GDM1 (cell line): ENCODE data around the gene SPON2.
A peak's percentile ranks its signal among the peaks of the same experiment; 100 is the strongest.

Experiments
- DNase-seq: peaks from one replicate; lab custom pipeline; 2025; lab: John Stamatoyannopoulos, UW

The SPON2 gene

GRCh38 chr4:1172228-1172851 lies at the start of gene SPON2:
TSS of gene SPON2 (minus strand) at chr4:1172583.
- no peak for DNase-seq

- no peak for DNase-seq
Observed at GRCh38 chr4:1221155-1221870, 48.9 kb upstream of the SPON2 start.

- DNase-seq: no peak
Observed at GRCh38 chr4:1220566-1220965, 48.2 kb upstream of the SPON2 start.

DNA sequence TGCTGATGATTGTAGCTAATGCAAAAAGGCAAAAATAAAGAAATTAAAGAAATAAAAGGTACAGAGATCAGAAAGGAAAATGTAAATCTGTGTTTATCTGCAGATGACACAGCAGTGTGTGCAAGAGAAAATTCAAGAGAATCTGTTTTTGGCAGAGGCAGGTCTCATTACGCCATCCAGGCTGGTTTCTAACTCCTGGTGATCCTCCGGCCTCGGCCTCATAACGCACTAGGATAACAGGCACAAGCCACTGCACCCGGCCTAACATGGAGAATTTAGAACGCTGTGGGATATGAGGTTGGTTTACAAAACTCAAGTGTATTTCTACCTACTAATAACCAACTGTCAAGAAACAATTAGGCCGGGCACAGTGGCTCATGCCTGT lies 47.2 kb upstream of the SPON2 start:
- DNase-seq: no peak

GRCh38 chr4:1218634-1219565 lies 46.5 kb upstream of the SPON2 start:
- no peak for DNase-seq

DNA sequence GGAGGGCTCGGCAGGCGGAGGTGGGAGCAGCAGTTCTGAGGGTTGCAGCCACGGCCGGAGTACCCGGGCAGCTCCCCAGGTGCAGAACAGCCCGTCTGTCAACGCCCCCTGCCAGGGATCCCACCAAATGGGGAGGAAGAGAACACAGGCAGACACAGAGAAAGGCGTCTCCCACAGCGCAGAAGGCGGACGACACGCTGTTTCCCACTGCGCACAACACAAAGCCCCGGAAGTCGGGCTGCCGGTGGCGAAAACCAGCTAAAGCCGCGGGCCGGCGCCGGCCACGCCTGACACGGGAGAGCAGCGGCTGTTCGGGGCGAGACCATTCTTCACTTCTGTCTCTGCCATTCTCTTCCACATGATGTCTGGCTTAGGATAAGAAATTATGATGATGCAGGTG lies 45.0 kb upstream of the SPON2 start:
- DNase-seq: no peak

GRCh38 chr4:1216869-1217294 lies 44.5 kb upstream of the SPON2 start:
- peak; percentile 55 for DNase-seq

- no peak for DNase-seq
Observed at GRCh38 chr4:1216076-1216614, 43.8 kb upstream of the SPON2 start.

GRCh38 chr4:1215141-1216075 lies 43.0 kb upstream of the SPON2 start:
- DNase-seq: no peak

- no peak for DNase-seq
Observed at GRCh38 chr4:1214101-1215095, 42.0 kb upstream of the SPON2 start.

- DNase-seq: no peak
Observed at GRCh38 chr4:1213336-1213995, 41.1 kb upstream of the SPON2 start.

DNA sequence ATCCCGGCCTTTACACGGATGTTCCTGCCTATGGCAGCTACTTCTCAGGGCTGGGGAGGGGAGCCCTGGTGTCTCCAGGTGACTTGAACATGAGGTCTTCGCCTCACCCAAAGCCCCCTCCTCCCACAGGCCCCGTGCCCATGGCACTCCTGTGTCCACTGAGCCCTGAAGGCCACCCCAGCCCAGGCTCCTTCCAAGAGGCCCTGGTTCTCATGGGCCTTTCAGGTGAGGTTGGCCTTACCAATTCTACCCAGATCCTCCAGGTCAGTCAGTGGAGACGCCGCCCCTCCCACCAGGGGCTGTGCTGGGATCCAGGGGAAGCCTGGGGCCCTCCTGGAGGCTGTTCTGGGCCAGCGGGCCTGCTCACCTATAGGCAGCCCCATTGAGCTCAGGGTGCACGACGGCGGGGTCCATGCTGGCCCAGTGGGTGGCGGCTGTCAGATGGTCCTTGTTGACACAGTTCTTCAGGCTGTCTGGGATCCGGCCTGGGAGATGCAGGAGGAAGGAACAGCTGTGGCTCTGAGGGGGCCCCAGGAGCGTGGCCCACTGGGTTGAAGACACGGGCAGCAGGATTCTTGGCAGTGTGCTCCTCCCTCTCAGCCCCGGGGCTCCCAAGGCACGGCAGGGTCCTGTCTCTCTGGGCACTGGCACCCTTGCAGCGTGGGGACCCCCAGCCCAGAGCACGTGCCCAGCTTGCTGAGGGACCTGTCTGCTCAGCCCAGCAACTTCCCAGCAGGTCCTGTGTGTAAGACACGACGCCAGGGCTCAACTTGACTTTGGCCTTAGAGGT lies 40.4 kb upstream of the SPON2 start:
- no peak for DNase-seq

DNA sequence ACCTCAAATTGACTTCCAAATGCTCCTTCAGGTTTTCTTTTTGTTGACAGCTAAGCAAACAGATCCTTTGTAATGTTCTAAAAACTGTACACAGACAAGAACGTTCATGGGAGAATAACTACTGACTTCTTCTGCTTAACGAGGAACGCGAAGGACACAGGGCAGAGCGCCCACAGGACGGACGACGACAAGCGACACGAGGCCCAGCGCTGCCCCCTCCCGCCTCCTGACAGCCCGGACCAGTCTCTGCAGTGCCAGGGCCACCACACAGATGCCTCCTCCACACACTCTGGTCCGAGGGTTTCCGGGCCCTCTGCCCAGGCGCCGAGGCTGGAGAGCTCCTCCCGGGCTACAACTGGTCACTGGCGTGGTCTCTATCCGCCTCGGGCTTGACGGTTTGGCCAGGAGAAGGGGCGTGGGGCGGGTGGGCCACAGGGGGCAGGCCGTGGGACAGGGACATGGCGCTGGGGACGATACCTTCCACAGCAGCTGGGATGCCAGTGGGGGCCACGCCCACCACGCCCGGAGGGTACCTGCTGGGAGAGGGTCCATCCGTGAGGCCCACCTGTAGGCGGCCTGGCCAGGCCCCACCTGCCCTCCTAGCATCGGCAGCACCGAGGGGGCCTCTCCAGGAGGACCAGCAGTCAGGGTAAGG lies 39.6 kb upstream of the SPON2 start:
- no peak for DNase-seq

DNA sequence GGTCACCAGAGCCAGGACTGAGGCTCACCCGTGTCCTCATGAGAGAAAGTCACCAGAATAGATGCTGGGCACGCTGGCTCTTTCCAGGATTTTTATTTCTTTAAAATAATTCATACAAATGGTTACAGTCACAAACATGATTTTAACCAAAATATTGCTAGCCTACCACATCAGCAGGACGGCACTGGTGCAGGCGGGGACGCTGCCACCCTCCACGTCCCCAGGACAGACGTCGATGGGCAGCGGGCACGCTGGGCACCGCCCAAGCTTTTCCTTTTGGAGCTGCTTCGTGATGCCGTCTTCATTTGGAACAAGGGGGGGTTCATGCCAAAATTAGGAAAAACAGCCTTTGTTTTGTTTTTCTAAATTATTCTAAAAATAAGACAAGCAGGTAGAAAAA lies 39.0 kb upstream of the SPON2 start:
- no peak for DNase-seq

GRCh38 chr4:1210971-1211370 lies 38.6 kb upstream of the SPON2 start:
- DNase-seq: no peak

DNA sequence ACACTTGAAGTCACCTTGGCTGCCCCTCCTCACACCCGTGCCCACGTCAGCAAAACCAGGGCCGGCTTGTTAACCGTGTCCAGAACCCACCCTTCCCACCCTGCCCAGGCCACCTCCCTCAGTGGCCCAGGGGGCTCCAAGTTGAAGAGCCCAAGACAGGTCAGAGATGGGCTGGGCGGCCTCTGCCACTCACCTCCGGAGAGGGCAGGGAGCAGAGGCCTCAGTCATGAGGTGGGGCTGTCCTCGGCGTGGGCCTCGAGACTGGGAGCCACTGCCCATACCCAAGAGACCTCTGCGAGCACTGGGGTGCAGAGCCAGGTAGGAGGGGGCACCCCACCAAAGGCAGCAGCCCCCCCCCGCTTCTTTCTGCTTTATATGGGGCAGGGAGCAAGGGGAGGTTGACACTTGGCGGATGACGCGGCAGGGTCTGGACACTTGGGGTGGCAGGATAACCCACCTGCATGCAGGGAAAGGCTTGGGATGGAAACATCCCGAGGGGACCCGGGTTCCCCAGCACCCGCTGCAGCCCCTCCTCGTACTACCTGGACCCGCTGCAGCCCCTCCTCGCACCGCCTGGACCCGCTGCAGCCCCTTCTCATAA lies 38.0 kb upstream of the SPON2 start:
- DNase-seq: no peak

- no peak for DNase-seq
Observed at GRCh38 chr4:1209821-1210220, 37.4 kb upstream of the SPON2 start.
